MCF 10A (cell line): ENCODE results near the gene CACNA1C. TPM values are rescaled to one million over a fixed set of nuclear protein-coding genes. Genes with fewer than 3 reads are reported as not detected.

Source experiments
- BruUV-seq: library from RNA; stranded (reverse); fragments of 400-500 nt; replicated peaks from 2 replicates; lab custom pipeline; 2021; lab: Mats Ljungman, UMichigan
- CTCF ChIA-PET: fragments of 300-600 bp; sonication (Branson Sonifier 250); formaldehyde crosslinking; extraction: SDS; loops from one replicate; lab custom pipeline; 2021; ENCODE audit warnings: antibody characterized with exemption, inconsistent platforms; lab: Yijun Ruan, JAX
- POLR2A ChIA-PET: fragments of 300-600, 350-650 bp; sonication (Branson Sonifier 250); formaldehyde crosslinking; extraction: SDS; loops from one replicate; lab custom pipeline; 2020; ENCODE audit warnings: antibody characterized with exemption, inconsistent platforms; lab: Yijun Ruan, JAX
- DNase-seq: peaks from one replicate; pipeline ENCODE4 v3.0.0-alpha.2; 2018; ENCODE audit not compliant: unreplicated experiment
- H3K27ac Mint-ChIP-seq: one replicate; pipeline ENCODE4 v1.8.0; 2022; ENCODE audit warnings: mild to moderate bottlenecking, low read depth, mixed read lengths; ENCODE audit not compliant: unreplicated experiment
- H3K27me3 Mint-ChIP-seq: one replicate; pipeline ENCODE4 v1.8.0; 2022; ENCODE audit warnings: mixed read lengths; ENCODE audit not compliant: insufficient read depth, unreplicated experiment
- H3K36me3 Mint-ChIP-seq: one replicate; pipeline ENCODE4 v1.8.0; 2022; ENCODE audit warnings: mild to moderate bottlenecking, moderate library complexity, mixed read lengths; ENCODE audit not compliant: insufficient read depth, unreplicated experiment
- H3K4me1 Mint-ChIP-seq: one replicate; pipeline ENCODE4 v1.8.0; 2022; ENCODE audit warnings: mixed read lengths; ENCODE audit not compliant: insufficient read depth, unreplicated experiment
- H3K4me3 Mint-ChIP-seq: one replicate; pipeline ENCODE4 v1.8.0; 2022; ENCODE audit warnings: mild to moderate bottlenecking, moderate library complexity, mixed read lengths; ENCODE audit not compliant: unreplicated experiment
- H3K9me3 Mint-ChIP-seq: one replicate; pipeline ENCODE4 v1.8.0; 2022; ENCODE audit warnings: mixed read lengths; ENCODE audit not compliant: unreplicated experiment
- CTCF ChIP-seq: fragments of 200-600 bp; IDR thresholded peaks from one replicate; pipeline ENCODE4 v1.8.0; 2022; ENCODE audit warnings: antibody characterized with exemption, mild to moderate bottlenecking; ENCODE audit not compliant: unreplicated experiment
- intact Hi-C: fragments of 100-400 bp; cut with micrococcal nuclease; formaldehyde crosslinking; loops from 2 replicates; pipeline ENCODE4 v1.14.1; 2022
- total RNA-seq: library from RNA; stranded (reverse); gene quantifications from 2 replicates; pipeline ENCODE4 v1.2.3, GENCODE V29; 2022

The CACNA1C gene
- total RNA-seq, 1 experiment from 2014 or later = not detected

DNA sequence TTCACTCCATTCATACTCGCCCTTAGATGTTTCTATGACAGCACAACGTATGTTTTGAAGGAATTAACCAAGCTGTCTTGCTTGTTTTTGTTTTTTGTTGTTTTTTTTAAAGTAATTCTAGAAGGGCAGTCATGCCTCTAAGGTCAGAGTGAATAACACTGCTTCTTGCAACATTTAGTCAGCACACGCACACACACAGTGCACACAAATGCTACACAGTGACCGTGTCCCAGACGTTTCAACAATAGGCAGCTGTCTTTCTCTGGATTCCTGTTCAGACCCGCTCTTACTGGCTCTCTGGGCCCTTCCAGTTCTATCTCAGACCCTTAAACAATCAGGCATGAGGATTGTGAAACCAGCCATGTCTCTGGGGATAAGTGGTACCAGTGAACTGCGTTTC is 391.0 kb downstream of the CACNA1C start:
- H3K4me1 Mint-ChIP-seq = no peaks in the 10 kb centered on the region
- intact Hi-C loops = no loop called here
- ChIA-PET POLR2A (no interaction called here), CTCF (no interaction called here)
- no peak for DNase-seq
- BruUV-seq = no TSS peak
- peaks cover 63% of the 10 kb centered on the region for H3K27me3 Mint-ChIP-seq
- H3K9me3 Mint-ChIP-seq = no peaks in the 10 kb centered on the region
- H3K4me3 Mint-ChIP-seq = no peak overlapping the region
- no peak for TF ChIP-seq CTCF
- H3K27ac Mint-ChIP-seq = no peak overlapping the region
- H3K36me3 Mint-ChIP-seq = no peaks in the 10 kb centered on the region

DNA sequence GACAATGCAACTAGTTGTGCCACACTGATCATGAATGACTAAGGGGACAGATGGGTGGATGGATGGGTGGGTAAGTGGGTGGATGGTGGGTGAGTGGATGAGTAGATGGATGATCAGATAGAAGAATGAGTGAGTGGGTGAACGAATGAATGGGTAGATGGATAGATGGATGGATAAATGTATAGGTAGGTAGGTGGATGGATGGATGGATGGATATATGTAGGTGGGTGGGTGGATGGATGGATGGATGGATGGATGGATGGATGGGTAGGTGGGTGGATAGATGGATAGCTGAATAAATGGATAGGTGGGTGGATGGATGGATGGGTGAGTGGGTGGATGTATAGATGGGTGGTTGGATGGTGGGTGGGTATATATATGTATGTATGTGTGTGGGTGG is 393.2 kb downstream of the CACNA1C start:
- H3K4me3 Mint-ChIP-seq = no peak overlapping the region
- ChIA-PET CTCF (no interaction called here), POLR2A (no interaction called here)
- H3K9me3 Mint-ChIP-seq = no peaks in the 10 kb centered on the region
- BruUV-seq = no TSS peak
- no peak for TF ChIP-seq CTCF
- no peaks in the 10 kb centered on the region for H3K4me1 Mint-ChIP-seq
- intact Hi-C loops = no loop called here
- no peak overlapping the region for H3K27ac Mint-ChIP-seq
- peaks cover 44% of the 10 kb centered on the region for H3K27me3 Mint-ChIP-seq
- no peak for DNase-seq
- no peaks in the 10 kb centered on the region for H3K36me3 Mint-ChIP-seq

DNA sequence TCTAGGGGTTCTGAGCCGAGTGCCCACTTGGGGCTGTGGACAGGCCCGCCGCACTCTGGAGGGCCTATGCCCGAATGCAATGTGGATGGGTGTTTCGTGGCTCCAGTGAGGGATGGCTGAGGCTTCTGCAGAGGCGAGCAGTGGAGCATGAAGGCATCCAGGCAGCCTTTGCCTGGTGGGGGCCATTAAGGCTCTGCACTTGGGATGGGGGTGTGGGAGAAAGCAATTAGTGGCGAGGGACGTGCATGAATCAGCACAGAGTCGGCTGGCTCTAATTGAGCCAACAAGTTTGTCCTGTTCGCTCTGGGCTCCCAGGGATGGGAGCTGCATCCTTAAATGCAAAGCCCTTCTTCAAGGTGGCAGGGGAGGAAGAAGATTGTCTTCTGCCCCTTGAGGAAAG is 395.1 kb downstream of the CACNA1C start:
- intact Hi-C loops = no loop called here
- no peak for DNase-seq
- Mint-ChIP-seq H3K27me3 (peaks cover 36% of the 10 kb centered on the region), H3K4me1 (no peaks in the 10 kb centered on the region), H3K27ac (no peak overlapping the region), H3K4me3 (no peak overlapping the region), H3K9me3 (no peaks in the 10 kb centered on the region), H3K36me3 (no peaks in the 10 kb centered on the region)
- TF ChIP-seq CTCF = no peak
- CTCF ChIA-PET = no interaction called here
- POLR2A ChIA-PET = no interaction called here
- BruUV-seq = no TSS peak

DNA sequence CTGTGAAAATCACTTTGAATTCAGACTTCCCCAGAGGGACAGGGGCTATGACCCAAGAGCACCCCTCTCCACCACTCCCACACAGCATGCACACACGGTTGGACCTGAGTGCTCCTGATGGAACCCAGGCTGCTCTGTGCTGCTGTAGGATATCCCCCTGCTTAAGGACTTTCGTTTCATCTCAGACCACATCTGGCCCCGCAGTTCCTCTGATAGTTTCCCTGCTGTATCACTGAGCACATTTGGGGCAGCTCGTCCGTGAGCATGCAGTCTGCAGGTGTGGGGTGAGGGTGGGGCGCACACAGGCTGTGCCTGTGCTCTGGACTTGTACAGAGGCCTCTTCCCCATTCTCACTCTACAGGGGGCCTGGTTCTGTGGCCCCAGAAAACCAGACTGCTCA is 396.8 kb downstream of the CACNA1C start:
- no peaks in the 10 kb centered on the region for H3K4me1 Mint-ChIP-seq
- POLR2A ChIA-PET = no interaction called here

More for the DNA sequence above, 396.8 kb downstream of the CACNA1C start:
- no peak for DNase-seq
- intact Hi-C loops = no loop called here
- BruUV-seq = no TSS peak
- no peaks in the 10 kb centered on the region for H3K9me3 Mint-ChIP-seq
- CTCF ChIA-PET = interaction anchor here (0.7 kb wide), 1 partner anchor 10 kb away, joined by 3 read pairs; no protein-coding TSS in a partner anchor
- H3K27ac Mint-ChIP-seq = no peak overlapping the region
- no peak for TF ChIP-seq CTCF
- H3K36me3 Mint-ChIP-seq = no peaks in the 10 kb centered on the region
- no peak overlapping the region for H3K4me3 Mint-ChIP-seq
- peaks cover 18% of the 10 kb centered on the region for H3K27me3 Mint-ChIP-seq
